Limb (tissue), 2 donors: ENCODE data around the gene CDKN2B-AS1.
A peak's percentile ranks its signal among the peaks of the same experiment; 100 is the strongest.

Experiments
- DNase-seq, 2 donors: peaks; one replicate each; pipeline ENCODE4 v3.0.0-alpha.2; 2016; ENCODE audit errors: extremely low spot score in 2 of 2

Gene CDKN2B-AS1

GRCh38 chr9:22005702-22006606 is 11.4 kb downstream of the CDKN2B-AS1 start:
- DNase-seq, result peak in 1 of 2 donors; percentile 33

GRCh38 chr9:22008384-22008716 is 13.8 kb downstream of the CDKN2B-AS1 start:
- no peak for DNase-seq

GRCh38 chr9:22008717-22009505 is 14.3 kb downstream of the CDKN2B-AS1 start, which contains the start of gene CDKN2B:
Gene CDKN2B (minus strand): TSS chr9:22009305. CDS start chr9:22008953, 352 bp downstream.
- peak; percentile 76 to 90 for DNase-seq

GRCh38 chr9:22009506-22009867 is 14.9 kb downstream of the CDKN2B-AS1 start:
- no peak for DNase-seq

- peak; percentile 66 to 74 for DNase-seq
Observed at GRCh38 chr9:22010866-22011625, 16.5 kb downstream of the CDKN2B-AS1 start.

- DNase-seq, result no peak
Observed at GRCh38 chr9:22022396-22022795, 27.8 kb downstream of the CDKN2B-AS1 start.

- DNase-seq, result no peak
Observed at GRCh38 chr9:22026696-22027095, 32.1 kb downstream of the CDKN2B-AS1 start.

GRCh38 chr9:22028394-22028793 is 33.8 kb downstream of the CDKN2B-AS1 start:
- no peak for DNase-seq

GRCh38 chr9:22029231-22029630 is 34.6 kb downstream of the CDKN2B-AS1 start:
- DNase-seq, result no peak

GRCh38 chr9:22030101-22030598 is 35.6 kb downstream of the CDKN2B-AS1 start:
- DNase-seq, result no peak

GRCh38 chr9:22031655-22032411 is 37.2 kb downstream of the CDKN2B-AS1 start:
- DNase-seq, result no peak

GRCh38 chr9:22033012-22033630 is 38.5 kb downstream of the CDKN2B-AS1 start:
- no peak for DNase-seq

GRCh38 chr9:22035591-22036011 is 41.0 kb downstream of the CDKN2B-AS1 start:
- no peak for DNase-seq

GRCh38 chr9:22036866-22037626 is 42.5 kb downstream of the CDKN2B-AS1 start:
- DNase-seq, result no peak

GRCh38 chr9:22037954-22038690 is 43.5 kb downstream of the CDKN2B-AS1 start:
- no peak for DNase-seq

- DNase-seq, result no peak
Observed at GRCh38 chr9:22039258-22039657, 44.7 kb downstream of the CDKN2B-AS1 start.

GRCh38 chr9:22040760-22041159 is 46.2 kb downstream of the CDKN2B-AS1 start:
- no peak for DNase-seq

- no peak for DNase-seq
Observed at GRCh38 chr9:22041344-22041743, 46.8 kb downstream of the CDKN2B-AS1 start.

- DNase-seq, result no peak
Observed at GRCh38 chr9:22041775-22042174, 47.2 kb downstream of the CDKN2B-AS1 start.
